Prostate gland (tissue), 2 donors: ENCODE measurements around the gene ARRDC1.

Experiments
- CTCF ChIP-seq, 4 experiments: fragments of 200-600 bp in 2 of 4; fragments of 450-650 bp in 2 of 4; sonication (generic) in 2 of 4; IDR thresholded peaks; 1 replicate in 3 of 4; 2 replicates in 1 of 4; pipeline ENCODE4 v1.5.1; 2016 to 2019; ENCODE audit warnings: antibody characterized with exemption in 4 of 4, mild to moderate bottlenecking in 2 of 4, moderate library complexity in 2 of 4
- POLR2A ChIP-seq: fragments of 450-650 bp; IDR thresholded peaks from one replicate; pipeline ENCODE4 v1.6.1; 2016; ENCODE audit warnings: antibody characterized with exemption, mild to moderate bottlenecking

- TF ChIP-seq CTCF (IDR thresholded peaks at IDR 0.05): no peak
- TF ChIP-seq POLR2A: no peak
Observed at GRCh38 chr9:137580209-137580953, 25.1 kb upstream of the ARRDC1 start.
